K562 (cell line): ENCODE measurements around the gene CACNA1C.

ENCODE experiments used
- ELF4 ChIP-seq: fragments of 450-650 bp; formaldehyde crosslinking; IDR thresholded peaks from 2 replicates; pipeline ENCODE4 v1.4.0; 2022; ENCODE audit warnings: missing genetic modification characterization
- ETV6 ChIP-seq, 3 experiments: fragments of 150-350 bp in 1 of 3; sonication (generic) in 1 of 3; formaldehyde crosslinking in 1 of 3; IDR thresholded peaks; 2 replicates each; pipeline versions ENCODE4 v1.6.1 to v1.8.0; 2014 to 2022; ENCODE audit warnings: borderline replicate concordance in 2 of 3, low read depth in 2 of 3, antibody characterized with exemption in 1 of 3, low read length in 1 of 3, mild to moderate bottlenecking in 1 of 3, missing genetic modification reagents in 1 of 3
- MAFK ChIP-seq: IDR thresholded peaks from 2 replicates; pipeline ENCODE4 v1.6.1; 2011; ENCODE audit warnings: low read length, improper control_type of control experiment
- NCOA4 ChIP-seq: fragments of 450-650 bp; IDR thresholded peaks from 2 replicates; pipeline ENCODE4 v1.6.1; 2018; ENCODE audit warnings: mild to moderate bottlenecking; ENCODE audit not compliant: partially characterized antibody
- POLR2AphosphoS5 ChIP-seq: IDR thresholded peaks from 2 replicates; pipeline ENCODE4 v1.6.1; 2011; ENCODE audit warnings: mild to moderate bottlenecking, low read depth, low read length, moderate library complexity; ENCODE audit not compliant: control insufficient read depth, insufficient read depth
- ZNF165 ChIP-seq: fragments of 250-450 bp; sonication (Bioruptor Pico); IDR thresholded peaks from 2 replicates; pipeline ENCODE4 v1.4.0; 2020; ENCODE audit warnings: borderline replicate concordance
- ZNF668 ChIP-seq: fragments of 250-450 bp; sonication (Bioruptor Pico); IDR thresholded peaks from 2 replicates; pipeline ENCODE4 v1.8.0; 2022; ENCODE audit warnings: mild to moderate bottlenecking, inconsistent platforms
- TF ChIP-seq, protein P1 (sequence below), 2 experiments: fragments of 450-650 bp; formaldehyde crosslinking in 1 of 2; IDR thresholded peaks; 2 replicates each; pipeline versions ENCODE4 v1.4.0 to v1.6.1; 2014 to 2020; ENCODE audit warnings: mild to moderate bottlenecking in 2 of 2, borderline replicate concordance in 1 of 2, low read depth in 1 of 2

DNA sequence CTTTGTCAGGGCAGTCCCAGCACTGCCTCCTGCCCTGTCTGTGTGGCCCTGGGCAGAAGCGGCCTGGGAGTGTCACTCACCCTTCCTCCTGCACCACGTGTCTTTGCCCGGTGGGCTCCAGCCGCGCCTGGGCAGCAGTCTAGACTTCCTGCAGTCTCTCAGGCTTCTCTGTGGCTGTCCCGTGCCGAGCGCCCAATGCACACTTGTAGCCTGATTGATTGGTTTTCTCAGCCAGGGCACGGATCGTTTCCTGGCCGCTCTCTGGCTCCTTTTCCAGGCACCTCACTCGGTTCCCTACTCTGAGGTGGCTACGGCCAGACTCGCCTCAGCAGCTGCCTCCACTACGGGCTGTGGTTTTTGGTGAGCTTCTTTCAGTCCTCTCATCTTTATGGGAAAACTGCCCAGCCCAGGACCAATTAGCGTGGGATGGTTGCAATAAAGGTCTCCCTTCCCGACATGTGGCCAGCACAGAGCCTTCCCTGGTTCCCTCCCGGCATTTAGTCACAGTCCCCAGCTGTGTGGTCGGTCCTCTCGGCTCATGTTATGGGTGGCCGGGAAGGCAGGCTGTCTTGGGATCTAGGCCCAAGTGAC, 133.1 kb downstream of the CACNA1C start:
- TF ChIP-seq ELF4 (CRISPR knock-in tag) (no peak), MAFK (no peak), ZNF165 (no peak), ETV6 (IDR thresholded peaks at IDR 0.05; ENCODE audit: borderline replicate concordance in 1 of 2, low read depth in 2 of 2, low read length in 1 of 2) (no peak), ETV6 (CRISPR knock-in tag; IDR thresholded peaks at IDR 0.05; ENCODE audit: borderline replicate concordance) (no peak), NCOA4 (no peak), ZNF668 (no peak), POLR2AphosphoS5 (no peak)
- TF ChIP-seq, protein P1, sequence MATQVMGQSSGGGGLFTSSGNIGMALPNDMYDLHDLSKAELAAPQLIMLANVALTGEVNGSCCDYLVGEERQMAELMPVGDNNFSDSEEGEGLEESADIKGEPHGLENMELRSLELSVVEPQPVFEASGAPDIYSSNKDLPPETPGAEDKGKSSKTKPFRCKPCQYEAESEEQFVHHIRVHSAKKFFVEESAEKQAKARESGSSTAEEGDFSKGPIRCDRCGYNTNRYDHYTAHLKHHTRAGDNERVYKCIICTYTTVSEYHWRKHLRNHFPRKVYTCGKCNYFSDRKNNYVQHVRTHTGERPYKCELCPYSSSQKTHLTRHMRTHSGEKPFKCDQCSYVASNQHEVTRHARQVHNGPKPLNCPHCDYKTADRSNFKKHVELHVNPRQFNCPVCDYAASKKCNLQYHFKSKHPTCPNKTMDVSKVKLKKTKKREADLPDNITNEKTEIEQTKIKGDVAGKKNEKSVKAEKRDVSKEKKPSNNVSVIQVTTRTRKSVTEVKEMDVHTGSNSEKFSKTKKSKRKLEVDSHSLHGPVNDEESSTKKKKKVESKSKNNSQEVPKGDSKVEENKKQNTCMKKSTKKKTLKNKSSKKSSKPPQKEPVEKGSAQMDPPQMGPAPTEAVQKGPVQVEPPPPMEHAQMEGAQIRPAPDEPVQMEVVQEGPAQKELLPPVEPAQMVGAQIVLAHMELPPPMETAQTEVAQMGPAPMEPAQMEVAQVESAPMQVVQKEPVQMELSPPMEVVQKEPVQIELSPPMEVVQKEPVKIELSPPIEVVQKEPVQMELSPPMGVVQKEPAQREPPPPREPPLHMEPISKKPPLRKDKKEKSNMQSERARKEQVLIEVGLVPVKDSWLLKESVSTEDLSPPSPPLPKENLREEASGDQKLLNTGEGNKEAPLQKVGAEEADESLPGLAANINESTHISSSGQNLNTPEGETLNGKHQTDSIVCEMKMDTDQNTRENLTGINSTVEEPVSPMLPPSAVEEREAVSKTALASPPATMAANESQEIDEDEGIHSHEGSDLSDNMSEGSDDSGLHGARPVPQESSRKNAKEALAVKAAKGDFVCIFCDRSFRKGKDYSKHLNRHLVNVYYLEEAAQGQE (IDR thresholded peaks at IDR 0.05; ENCODE audit: borderline replicate concordance): no peak
- TF ChIP-seq, protein P1 (CRISPR knock-in tag; IDR thresholded peaks at IDR 0.05; ENCODE audit: low read depth): no peak
